ENCODE results near the gene EHMT2. TPM values are rescaled to one million over a fixed set of nuclear protein-coding genes. Genes with fewer than 3 reads are reported as not detected.

The EHMT2 gene
- total and polyA plus RNA-seq, 2 of the 13 experiments (the other 11 are each of a cell fraction or from before 2014, with no cell fraction given) = 55.2 to 69.2 TPM

DNA sequence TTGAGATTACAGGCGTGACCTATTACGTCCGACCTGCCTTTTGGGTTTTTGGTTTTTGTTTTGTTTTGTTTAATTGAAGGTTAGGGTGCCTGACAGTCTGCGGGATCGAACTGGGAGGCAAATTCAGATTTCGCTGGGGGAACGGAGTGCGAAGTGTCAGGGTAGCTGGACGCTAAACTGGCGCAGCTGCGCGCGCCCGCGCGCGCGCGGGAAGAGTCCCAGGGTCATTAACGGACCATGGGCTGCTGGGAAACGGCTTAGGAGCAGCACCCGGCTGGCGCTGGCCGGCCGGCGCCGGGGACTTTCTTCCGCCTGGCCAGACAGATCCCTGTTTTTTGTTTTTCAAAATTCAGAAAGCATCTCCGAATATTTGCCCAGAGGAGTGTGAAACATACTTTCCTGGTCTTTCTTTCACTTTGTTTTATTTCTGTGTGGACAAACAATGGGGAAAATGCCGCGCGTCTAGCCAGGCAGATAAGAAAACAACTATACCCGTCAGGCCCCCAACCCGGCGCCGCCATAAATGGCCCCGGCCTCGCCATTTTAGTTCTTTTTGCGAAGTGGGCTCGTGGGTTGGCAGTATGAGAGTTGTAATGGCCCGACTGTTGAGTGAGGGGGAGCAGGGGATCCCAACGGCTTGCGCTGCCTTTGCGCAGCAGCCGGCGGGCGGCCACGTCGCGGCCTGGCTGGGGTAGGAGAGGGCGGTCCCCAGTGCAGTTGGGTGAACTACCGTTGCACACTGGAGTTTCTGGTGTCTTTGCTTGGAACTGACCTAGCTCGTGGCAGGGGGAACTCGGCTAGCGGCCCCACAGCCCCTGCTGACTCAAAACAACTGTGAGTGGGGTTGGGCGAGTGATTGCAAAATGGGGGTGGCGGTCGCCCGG is 62.9 kb downstream of the EHMT2 start (continued):
- TF ChIP-seq, protein P1, sequence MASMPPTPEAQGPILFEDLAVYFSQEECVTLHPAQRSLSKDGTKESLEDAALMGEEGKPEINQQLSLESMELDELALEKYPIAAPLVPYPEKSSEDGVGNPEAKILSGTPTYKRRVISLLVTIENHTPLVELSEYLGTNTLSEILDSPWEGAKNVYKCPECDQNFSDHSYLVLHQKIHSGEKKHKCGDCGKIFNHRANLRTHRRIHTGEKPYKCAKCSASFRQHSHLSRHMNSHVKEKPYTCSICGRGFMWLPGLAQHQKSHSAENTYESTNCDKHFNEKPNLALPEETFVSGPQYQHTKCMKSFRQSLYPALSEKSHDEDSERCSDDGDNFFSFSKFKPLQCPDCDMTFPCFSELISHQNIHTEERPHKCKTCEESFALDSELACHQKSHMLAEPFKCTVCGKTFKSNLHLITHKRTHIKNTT (CRISPR knock-in tag; IDR thresholded peaks at IDR 0.05) = peak; percentile 58; the same call in 1 of the 2 replicates
- TF ChIP-seq ZFP1 (CRISPR knock-in tag; IDR thresholded peaks at IDR 0.05) (no peak), ZNF451 (CRISPR knock-in tag; IDR thresholded peaks at IDR 0.05) (peak; percentile 34; the same call in 1 of the 2 replicates), ATF7-NPFF (CRISPR knock-in tag; IDR thresholded peaks at IDR 0.05; ENCODE audit: low read depth) (no peak), KMT2A (CRISPR knock-in tag; IDR thresholded peaks at IDR 0.05) (peak; percentile 59), RXRA (CRISPR knock-in tag; IDR thresholded peaks at IDR 0.05) (peak; percentile 51; the same call in 1 of the 2 replicates), ZNF24 (IDR thresholded peaks at IDR 0.05) (peak; percentile 40; the same call in 1 of the 2 replicates), FOXK2 (IDR thresholded peaks at IDR 0.05) (no peak), ZFP41 (CRISPR knock-in tag; IDR thresholded peaks at IDR 0.05; ENCODE audit: borderline replicate concordance) (peak; percentile 57; the same call in 1 of the 2 replicates), MTA1 (CRISPR knock-in tag; IDR thresholded peaks at IDR 0.05; ENCODE audit: borderline replicate concordance) (peak; percentile 71; the same call in 1 of the 2 replicates), SOX5 (CRISPR knock-in tag; IDR thresholded peaks at IDR 0.05; ENCODE audit: borderline replicate concordance) (peak; percentile 31; the same call in 1 of the 2 replicates), RFX3 (CRISPR knock-in tag; IDR thresholded peaks at IDR 0.05) (no peak; the same call in 1 of the 2 replicates), ZSCAN29 (CRISPR knock-in tag; conservative IDR thresholded peaks at IDR 0.05) (peak; percentile 67; the same call in 1 of the 2 replicates), TBP (CRISPR knock-in tag; IDR thresholded peaks at IDR 0.05) (no peak), ZFP36L2 (CRISPR knock-in tag; IDR thresholded peaks at IDR 0.05) (no peak), HNRNPLL (IDR thresholded peaks at IDR 0.05; ENCODE audit: low read depth, low read length, poor library complexity, severe bottlenecking) (peak; percentile 96), ZNF7 (CRISPR knock-in tag; IDR thresholded peaks at IDR 0.05) (no peak), ZNF550 (CRISPR knock-in tag; IDR thresholded peaks at IDR 0.05; ENCODE audit: borderline replicate concordance) (no peak), ISX (CRISPR knock-in tag; conservative IDR thresholded peaks at IDR 0.05) (peak; percentile 64), NFE2 (CRISPR knock-in tag; IDR thresholded peaks at IDR 0.05) (no peak), KDM1A (CRISPR knock-in tag; IDR thresholded peaks at IDR 0.05) (no peak)
- TF ChIP-seq, protein P2, sequence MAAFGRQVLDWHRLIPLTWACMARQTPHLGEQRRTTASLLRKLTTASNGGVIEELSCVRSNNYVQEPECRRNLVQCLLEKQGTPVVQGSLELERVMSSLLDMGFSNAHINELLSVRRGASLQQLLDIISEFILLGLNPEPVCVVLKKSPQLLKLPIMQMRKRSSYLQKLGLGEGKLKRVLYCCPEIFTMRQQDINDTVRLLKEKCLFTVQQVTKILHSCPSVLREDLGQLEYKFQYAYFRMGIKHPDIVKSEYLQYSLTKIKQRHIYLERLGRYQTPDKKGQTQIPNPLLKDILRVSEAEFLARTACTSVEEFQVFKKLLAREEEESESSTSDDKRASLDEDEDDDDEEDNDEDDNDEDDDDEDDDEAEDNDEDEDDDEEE (CRISPR knock-in tag; IDR thresholded peaks at IDR 0.05) = peak; percentile 45; the same call in 1 of the 2 replicates
- TF ChIP-seq, protein P3, sequence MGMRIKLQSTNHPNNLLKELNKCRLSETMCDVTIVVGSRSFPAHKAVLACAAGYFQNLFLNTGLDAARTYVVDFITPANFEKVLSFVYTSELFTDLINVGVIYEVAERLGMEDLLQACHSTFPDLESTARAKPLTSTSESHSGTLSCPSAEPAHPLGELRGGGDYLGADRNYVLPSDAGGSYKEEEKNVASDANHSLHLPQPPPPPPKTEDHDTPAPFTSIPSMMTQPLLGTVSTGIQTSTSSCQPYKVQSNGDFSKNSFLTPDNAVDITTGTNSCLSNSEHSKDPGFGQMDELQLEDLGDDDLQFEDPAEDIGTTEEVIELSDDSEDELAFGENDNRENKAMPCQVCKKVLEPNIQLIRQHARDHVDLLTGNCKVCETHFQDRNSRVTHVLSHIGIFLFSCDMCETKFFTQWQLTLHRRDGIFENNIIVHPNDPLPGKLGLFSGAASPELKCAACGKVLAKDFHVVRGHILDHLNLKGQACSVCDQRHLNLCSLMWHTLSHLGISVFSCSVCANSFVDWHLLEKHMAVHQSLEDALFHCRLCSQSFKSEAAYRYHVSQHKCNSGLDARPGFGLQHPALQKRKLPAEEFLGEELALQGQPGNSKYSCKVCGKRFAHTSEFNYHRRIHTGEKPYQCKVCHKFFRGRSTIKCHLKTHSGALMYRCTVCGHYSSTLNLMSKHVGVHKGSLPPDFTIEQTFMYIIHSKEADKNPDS (CRISPR knock-in tag; IDR thresholded peaks at IDR 0.05) = no peak
- TF ChIP-seq, protein P4, sequence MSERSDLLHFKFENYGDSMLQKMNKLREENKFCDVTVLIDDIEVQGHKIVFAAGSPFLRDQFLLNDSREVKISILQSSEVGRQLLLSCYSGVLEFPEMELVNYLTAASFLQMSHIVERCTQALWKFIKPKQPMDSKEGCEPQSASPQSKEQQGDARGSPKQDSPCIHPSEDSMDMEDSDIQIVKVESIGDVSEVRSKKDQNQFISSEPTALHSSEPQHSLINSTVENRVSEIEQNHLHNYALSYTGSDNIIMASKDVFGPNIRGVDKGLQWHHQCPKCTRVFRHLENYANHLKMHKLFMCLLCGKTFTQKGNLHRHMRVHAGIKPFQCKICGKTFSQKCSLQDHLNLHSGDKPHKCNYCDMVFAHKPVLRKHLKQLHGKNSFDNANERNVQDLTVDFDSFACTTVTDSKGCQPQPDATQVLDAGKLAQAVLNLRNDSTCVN (CRISPR knock-in tag; IDR thresholded peaks at IDR 0.05; ENCODE audit: borderline replicate concordance) = no peak
- TF ChIP-seq, protein P5, sequence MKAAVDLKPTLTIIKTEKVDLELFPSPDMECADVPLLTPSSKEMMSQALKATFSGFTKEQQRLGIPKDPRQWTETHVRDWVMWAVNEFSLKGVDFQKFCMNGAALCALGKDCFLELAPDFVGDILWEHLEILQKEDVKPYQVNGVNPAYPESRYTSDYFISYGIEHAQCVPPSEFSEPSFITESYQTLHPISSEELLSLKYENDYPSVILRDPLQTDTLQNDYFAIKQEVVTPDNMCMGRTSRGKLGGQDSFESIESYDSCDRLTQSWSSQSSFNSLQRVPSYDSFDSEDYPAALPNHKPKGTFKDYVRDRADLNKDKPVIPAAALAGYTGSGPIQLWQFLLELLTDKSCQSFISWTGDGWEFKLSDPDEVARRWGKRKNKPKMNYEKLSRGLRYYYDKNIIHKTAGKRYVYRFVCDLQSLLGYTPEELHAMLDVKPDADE (CRISPR knock-in tag; IDR thresholded peaks at IDR 0.05) = no peak

Measured in HepG2 (cell line).